Cortex of kidney (tissue), 1 donor: ENCODE measurements around the gene SCN7A.

Source experiments
- DNase-seq: peaks from one replicate; lab custom pipeline; 2025; lab: John Stamatoyannopoulos, UW

The SCN7A gene

GRCh38 chr2:166404831-166405568, 89.0 kb downstream of the SCN7A start:
- no peak for DNase-seq

GRCh38 chr2:166394245-166394644, 99.8 kb downstream of the SCN7A start:
- no peak for DNase-seq

- DNase-seq, result no peak
These were observed 101.0 kb downstream of the SCN7A start for GRCh38 chr2:166393008-166393407.

- DNase-seq, result no peak
These were observed 105.5 kb downstream of the SCN7A start for GRCh38 chr2:166388481-166389070.

- no peak for DNase-seq
These were observed 108.7 kb downstream of the SCN7A start for GRCh38 chr2:166385313-166385712.

DNA sequence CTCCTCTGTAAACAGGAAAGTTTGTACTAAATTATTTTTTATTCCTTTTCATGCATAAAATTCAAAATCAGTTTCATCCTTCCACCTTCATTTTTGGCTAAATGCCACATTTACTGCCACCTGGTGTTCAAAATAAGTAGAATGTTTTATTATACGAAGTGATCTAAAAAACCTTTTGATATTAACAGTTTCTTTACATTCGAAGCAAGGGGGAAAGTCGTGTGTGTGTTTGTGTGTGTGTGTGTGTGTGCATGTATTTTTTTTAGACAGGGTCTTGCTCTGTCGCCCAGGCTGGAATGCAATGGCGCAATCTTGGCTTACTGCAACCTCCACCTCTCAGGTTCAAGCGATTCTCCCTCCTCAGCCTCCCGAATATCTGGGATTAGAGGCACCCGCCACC, 109.3 kb downstream of the SCN7A start:
- DNase-seq, result no peak

DNA sequence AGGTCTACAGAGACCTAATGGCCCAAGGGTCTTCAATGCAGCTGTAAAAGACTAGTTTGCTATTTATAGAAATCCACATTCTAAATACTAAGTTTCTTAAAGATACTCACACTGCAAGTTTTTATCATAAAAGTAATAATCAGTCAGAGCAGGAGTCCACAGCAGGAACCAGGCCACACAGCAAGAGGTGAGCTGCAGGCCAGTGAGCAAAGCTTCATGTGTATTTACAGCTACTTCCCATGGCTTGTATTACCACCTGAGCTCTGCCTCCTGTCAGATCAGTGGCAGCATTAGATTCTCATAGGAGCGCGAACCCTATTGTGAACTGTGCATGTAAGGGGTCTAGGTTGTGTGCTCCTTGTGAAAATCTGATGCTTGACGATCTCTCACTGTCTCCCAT, 111.6 kb downstream of the SCN7A start:
- no peak for DNase-seq

DNA sequence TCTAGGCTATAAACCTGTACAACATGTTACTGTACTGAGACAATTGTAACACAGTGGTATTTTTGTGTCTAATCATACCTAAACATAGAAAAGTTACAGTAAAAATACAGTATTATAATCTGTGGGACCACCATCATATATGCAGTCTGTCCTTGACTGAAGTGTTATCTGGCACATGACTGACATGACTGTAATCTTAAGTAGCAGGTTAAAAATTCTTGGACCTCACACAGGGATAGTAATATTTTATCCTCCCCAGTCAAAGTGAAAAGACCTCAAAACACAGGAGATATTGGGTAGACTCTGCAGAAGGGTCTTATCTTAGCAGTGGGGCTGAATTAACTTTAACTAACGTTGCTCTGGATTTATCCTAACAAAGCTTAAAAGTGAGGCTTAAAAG, 113.4 kb downstream of the SCN7A start:
- DNase-seq, result no peak

GRCh38 chr2:166376873-166377272, 117.2 kb downstream of the SCN7A start:
- DNase-seq, result no peak

DNA sequence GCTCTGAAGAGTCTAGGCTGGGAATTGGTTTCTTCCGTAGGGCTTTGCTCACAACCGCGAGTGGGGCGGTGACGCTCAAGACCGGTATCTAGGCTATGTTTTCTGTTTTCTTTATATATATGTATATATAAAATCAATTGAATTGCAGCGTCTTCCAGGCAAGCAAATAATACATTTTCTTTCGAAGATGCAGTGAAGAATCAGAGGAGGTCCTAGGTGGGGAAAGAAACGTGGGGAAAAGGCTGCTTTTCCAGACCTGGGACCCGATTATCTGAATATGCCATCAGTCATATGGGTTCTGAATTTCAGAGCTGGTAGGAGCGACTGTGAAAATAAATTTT, 117.6 kb downstream of the SCN7A start:
- DNase-seq, result no peak

DNA sequence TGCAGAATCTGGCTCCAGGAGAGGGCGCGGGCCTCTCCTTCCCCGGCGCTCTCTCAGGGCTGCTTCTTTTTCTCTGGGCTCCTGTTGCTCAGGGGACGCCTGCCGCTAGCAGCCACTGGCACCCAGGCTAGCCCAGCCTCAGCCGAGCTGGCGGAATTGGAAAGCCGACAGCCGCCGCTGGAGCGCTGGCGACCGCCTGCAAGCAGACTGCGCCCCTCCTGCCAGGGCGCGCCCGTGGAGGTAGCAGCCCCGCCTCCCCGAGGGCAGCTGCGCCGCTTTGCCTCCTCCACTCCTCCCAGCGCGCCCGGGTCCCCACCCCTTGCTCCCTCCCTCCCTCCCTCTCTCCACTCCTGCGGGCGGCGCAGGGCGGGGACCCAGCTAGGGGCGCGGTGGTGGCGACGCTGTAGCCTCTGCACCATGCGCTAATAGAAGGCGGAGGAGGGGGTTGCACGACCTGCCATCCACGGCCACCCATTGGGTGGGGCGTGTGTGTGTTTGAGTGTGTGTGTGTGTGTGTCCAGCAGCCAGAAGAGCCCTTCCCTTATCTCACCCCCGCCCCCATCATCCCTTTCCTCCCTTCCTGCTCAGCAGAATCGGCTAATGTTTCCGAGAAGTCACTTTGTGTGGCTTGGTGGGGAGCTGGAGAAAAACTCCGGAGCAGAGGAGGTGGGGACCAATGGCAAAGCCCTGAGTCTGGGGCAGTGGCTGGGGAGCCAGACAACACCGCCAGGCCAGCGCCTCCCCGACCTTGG, 118.1 kb downstream of the SCN7A start, which contains the start of gene SCN9A:
Gene SCN9A, minus strand, starts transcription at position 209 of the 752 bp plus-strand sequence. CDS start 64,188 bp downstream, outside the sequence.
- peak; percentile 14 for DNase-seq

- DNase-seq, result no peak
These were observed 118.8 kb downstream of the SCN7A start for GRCh38 chr2:166375195-166375735.

DNA sequence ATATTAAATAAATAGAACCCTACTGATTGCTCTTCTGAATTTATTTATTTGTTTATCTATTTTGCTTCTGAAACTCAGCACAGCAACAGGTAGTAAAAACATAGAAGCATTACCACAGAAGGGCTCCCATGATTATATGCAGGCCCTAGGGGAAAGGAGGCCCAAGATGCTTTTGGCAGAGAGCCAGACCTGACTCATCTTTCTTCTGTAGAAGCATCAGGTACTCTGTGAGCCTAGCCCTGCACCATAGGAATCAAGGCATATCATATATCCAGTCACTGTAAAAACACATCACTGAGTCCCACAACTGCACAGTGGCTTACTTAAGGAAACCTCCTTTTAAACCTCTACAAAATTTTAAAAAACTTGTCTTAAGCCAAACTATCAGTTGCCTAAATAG, 120.1 kb downstream of the SCN7A start:
- no peak for DNase-seq

DNA sequence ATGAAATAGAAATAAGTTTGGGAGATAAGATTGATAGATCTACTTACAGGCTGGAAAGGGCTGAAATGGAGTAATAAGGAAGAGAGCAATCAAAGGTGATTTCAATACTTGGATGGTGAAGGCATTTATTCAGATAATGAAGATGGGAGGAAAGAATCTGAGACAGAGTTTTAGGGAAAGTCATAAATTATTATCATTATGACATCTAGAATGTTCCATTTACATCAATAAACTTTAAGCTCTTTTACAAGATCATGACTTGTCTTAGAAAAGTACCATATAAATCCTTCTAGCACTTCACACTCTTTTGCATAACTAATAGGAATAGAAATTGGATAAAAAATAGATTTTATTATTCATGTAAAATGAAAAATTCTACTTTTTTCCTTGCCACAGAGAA, 120.5 kb downstream of the SCN7A start:
- DNase-seq, result no peak

- no peak for DNase-seq
These were observed 120.9 kb downstream of the SCN7A start for GRCh38 chr2:166373105-166373504.

GRCh38 chr2:166372046-166372445, 122.0 kb downstream of the SCN7A start:
- DNase-seq, result no peak

- DNase-seq, result no peak
These were observed 128.1 kb downstream of the SCN7A start for GRCh38 chr2:166365803-166366420.

DNA sequence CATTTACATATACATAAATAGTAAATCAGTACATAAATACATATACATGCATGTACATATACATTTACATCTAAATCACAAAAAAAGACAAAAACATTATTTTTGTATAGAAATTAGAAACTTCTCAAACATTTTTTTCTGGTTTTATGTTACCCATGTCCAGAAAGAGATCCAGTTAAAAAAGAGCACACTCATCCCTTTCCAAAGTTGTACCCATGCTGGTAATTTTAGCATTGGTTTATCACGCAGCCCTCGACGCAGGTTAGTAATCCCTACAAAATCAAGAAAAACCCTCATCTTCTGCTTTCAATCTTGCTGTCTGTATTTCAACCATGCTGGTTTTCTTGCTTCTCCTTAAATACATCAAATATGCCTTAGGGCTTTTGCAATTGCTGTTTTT, 128.8 kb downstream of the SCN7A start:
- no peak for DNase-seq

DNA sequence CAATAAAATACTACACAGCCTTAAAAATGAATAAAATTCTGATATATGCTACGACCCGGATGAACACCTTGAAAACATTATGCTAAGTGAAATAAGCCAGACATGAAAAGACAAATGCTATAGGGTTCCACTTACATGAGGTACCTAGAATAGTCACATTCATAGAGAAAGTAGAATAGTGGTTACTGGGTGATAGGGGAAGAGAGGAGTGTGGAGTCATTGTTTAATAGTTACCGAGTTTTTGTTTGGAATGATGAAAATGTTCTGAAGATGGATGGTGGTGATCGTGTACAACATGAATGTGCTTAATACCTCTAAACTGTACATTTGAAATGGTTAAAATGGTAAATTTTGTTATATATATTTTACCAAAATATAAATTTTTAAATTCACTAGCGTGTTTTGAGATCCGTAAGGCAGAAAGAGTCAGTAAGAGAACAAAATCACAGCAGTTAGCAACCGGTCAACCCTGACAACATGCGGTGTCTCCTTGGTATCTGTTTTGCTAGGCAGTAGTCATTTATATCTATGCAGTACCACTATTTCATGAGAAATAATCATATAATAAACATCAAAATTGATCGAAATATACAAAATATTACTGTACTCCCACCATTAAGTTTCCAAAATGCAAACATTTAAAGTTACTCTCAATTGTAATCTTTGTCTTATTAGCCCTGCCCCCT, 129.4 kb downstream of the SCN7A start:
- DNase-seq, result no peak

- DNase-seq, result no peak
These were observed 132.5 kb downstream of the SCN7A start for GRCh38 chr2:166361351-166362153.

DNA sequence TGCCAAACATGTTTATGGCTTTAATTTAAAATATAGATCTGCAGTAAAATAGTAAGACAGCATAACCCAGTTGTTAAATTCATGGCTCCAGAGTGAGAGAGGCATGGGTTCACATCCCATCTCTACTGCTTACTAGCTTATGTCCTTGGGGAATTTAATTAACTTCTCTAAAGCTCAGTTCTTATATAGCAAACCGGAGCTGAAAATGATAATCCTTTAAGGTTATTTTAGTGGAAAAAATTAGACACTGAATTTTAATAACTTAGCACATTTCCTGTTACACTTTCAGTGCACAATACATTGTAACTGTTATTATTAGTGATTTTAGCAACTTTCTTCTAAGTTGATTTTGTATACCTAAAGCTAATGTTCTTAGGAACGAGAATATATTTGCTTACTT, 133.1 kb downstream of the SCN7A start:
- DNase-seq, result no peak
